Measurements from ENCODE around the gene PICK1.

- no peak for TF ChIP-seq CTCF (conservative IDR thresholded peaks at IDR 0.05)
- TF ChIP-seq ZFX (IDR thresholded peaks at IDR 0.05), result no peak
These were observed 49.8 kb downstream of the PICK1 start for GRCh38 chr22:38106814-38107578.
